K562 (cell line): Measurements from ENCODE around the gene MAST1.

Experiments used
- CTCF ChIP-seq, 3 experiments: IDR thresholded peaks in 2 of 3; conservative IDR thresholded peaks in 1 of 3; 2 replicates each; pipeline ENCODE4 v1.5.1; 2011 to 2012; ENCODE audit warnings: low read length in 3 of 3, mild to moderate bottlenecking in 3 of 3, control low read depth in 2 of 3, improper control_type of control experiment in 1 of 3, inconsistent platforms in 1 of 3, low read depth in 1 of 3, mixed read lengths in 1 of 3, moderate library complexity in 1 of 3; ENCODE audit not compliant: insufficient read depth in 2 of 3
- ETV6 ChIP-seq, 3 experiments: fragments of 150-350 bp in 1 of 3; sonication (generic) in 1 of 3; formaldehyde crosslinking in 1 of 3; IDR thresholded peaks; 2 replicates each; pipeline versions ENCODE4 v1.6.1 to v1.8.0; 2014 to 2022; ENCODE audit warnings: borderline replicate concordance in 2 of 3, low read depth in 2 of 3, antibody characterized with exemption in 1 of 3, low read length in 1 of 3, mild to moderate bottlenecking in 1 of 3, missing genetic modification reagents in 1 of 3
- YY1 ChIP-seq, 3 experiments: IDR thresholded peaks; 2 replicates each; pipeline ENCODE4 v1.6.1; 2011; ENCODE audit warnings: low read length in 2 of 3, mild to moderate bottlenecking in 2 of 3, moderate library complexity in 2 of 3, borderline replicate concordance in 1 of 3, control low read depth in 1 of 3, low read depth in 1 of 3; ENCODE audit not compliant: insufficient read depth in 3 of 3, insufficient replicate concordance in 2 of 3, control insufficient read depth in 1 of 3, insufficient read length in 1 of 3; ENCODE audit errors: extremely low read depth in 1 of 3

GRCh38 chr19:12872941-12873890 is 34.9 kb downstream of the MAST1 start:
- TF ChIP-seq ETV6 (IDR thresholded peaks at IDR 0.05; ENCODE audit: borderline replicate concordance in 1 of 2, low read depth in 2 of 2, low read length in 1 of 2) (no peak), ETV6 (CRISPR knock-in tag; IDR thresholded peaks at IDR 0.05; ENCODE audit: borderline replicate concordance) (no peak), CTCF (IDR thresholded peaks at IDR 0.05 in 2 of 3, conservative IDR thresholded peaks at IDR 0.05 in 1 of 3; ENCODE audit: insufficient read depth in 2 of 3, low read depth in 1 of 3, low read length in 3 of 3) (no peak), YY1 (IDR thresholded peaks at IDR 0.05; ENCODE audit: borderline replicate concordance in 1 of 3, control insufficient read depth in 1 of 3, extremely low read depth in 1 of 3, insufficient read depth in 3 of 3, insufficient read length in 1 of 3, insufficient replicate concordance in 2 of 3, low read depth in 1 of 3, low read length in 2 of 3) (no peak)
